Measurements from ENCODE around the gene ENOSF1.

DNA sequence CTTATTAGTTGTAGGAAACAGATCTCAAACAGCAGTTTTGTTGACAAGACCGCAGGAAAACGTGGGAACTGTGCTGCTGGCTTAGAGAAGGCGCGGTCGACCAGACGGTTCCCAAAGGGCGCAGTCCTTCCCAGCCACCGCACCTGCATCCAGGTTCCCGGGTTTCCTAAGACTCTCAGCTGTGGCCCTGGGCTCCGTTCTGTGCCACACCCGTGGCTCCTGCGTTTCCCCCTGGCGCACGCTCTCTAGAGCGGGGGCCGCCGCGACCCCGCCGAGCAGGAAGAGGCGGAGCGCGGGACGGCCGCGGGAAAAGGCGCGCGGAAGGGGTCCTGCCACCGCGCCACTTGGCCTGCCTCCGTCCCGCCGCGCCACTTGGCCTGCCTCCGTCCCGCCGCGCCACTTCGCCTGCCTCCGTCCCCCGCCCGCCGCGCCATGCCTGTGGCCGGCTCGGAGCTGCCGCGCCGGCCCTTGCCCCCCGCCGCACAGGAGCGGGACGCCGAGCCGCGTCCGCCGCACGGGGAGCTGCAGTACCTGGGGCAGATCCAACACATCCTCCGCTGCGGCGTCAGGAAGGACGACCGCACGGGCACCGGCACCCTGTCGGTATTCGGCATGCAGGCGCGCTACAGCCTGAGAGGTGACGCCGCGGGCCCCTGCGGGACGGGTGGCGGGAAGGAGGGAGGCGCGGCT, 55.0 kb downstream of the ENOSF1 start, which contains the start of gene TYMS:
- TF ChIP-seq, protein P1, sequence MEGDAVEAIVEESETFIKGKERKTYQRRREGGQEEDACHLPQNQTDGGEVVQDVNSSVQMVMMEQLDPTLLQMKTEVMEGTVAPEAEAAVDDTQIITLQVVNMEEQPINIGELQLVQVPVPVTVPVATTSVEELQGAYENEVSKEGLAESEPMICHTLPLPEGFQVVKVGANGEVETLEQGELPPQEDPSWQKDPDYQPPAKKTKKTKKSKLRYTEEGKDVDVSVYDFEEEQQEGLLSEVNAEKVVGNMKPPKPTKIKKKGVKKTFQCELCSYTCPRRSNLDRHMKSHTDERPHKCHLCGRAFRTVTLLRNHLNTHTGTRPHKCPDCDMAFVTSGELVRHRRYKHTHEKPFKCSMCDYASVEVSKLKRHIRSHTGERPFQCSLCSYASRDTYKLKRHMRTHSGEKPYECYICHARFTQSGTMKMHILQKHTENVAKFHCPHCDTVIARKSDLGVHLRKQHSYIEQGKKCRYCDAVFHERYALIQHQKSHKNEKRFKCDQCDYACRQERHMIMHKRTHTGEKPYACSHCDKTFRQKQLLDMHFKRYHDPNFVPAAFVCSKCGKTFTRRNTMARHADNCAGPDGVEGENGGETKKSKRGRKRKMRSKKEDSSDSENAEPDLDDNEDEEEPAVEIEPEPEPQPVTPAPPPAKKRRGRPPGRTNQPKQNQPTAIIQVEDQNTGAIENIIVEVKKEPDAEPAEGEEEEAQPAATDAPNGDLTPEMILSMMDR (IDR thresholded peaks at IDR 0.05; ENCODE audit: low read depth, low read length, poor library complexity, severe bottlenecking) = no peak
- TF ChIP-seq EZH2phosphoT487 (IDR thresholded peaks at IDR 0.05; ENCODE audit: borderline replicate concordance, low read length) = no peak

Measured in DOHH2 (cell line).